ENCODE results near the gene CSTB.

CSTB gene

DNA sequence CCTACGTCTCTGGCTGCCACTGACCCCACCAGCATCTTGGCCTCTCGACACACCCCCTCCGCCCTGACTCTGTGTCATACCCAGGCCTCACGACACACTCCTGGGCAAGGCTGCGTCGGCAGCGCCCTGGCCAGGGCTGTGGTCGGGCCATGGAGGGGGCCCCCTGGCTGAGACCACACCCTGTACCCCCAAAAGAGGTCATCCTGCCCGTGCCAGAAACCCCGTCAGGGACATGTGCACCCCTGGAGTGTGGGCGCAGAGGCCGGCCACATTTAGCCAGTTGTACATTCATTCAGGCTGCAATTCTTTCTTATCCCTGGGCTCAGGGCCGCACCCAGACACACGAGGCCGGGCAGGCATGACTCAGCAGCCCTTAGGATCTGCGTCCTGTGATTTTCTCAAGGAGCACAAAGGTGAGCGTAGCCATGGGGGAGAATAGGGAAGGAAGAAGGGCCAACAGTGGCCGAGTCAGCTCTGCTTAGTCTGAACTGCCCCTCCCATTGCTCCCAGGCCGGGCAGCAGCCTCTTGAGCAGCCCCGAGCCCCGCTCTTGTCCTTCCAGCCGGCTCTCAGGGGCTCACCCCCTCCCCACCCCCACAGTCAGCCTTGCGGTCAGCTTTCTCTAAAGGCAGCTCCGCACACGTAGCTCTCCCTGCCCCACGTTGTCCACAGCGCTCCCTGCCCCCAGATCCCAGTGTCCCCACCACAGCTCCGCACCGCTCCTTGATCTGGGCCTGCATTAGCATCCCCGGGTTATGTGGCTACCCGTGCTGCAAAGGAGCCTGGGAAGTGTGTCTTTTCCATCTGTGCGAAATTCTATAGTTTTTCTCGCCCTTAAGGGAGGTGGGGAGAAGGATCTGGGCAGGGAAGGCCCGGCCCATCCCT lies 7.9 kb downstream of the CSTB start:
- no peak for DNase-seq (ENCODE audit: low spot score)

- DNase-seq (ENCODE audit: low spot score) = no peak
Measured at GRCh38 chr21:43767498-43767983, 8.6 kb downstream of the CSTB start.

- no peak for DNase-seq (ENCODE audit: low spot score)
Measured at GRCh38 chr21:43766734-43767497, 9.2 kb downstream of the CSTB start.

DNA sequence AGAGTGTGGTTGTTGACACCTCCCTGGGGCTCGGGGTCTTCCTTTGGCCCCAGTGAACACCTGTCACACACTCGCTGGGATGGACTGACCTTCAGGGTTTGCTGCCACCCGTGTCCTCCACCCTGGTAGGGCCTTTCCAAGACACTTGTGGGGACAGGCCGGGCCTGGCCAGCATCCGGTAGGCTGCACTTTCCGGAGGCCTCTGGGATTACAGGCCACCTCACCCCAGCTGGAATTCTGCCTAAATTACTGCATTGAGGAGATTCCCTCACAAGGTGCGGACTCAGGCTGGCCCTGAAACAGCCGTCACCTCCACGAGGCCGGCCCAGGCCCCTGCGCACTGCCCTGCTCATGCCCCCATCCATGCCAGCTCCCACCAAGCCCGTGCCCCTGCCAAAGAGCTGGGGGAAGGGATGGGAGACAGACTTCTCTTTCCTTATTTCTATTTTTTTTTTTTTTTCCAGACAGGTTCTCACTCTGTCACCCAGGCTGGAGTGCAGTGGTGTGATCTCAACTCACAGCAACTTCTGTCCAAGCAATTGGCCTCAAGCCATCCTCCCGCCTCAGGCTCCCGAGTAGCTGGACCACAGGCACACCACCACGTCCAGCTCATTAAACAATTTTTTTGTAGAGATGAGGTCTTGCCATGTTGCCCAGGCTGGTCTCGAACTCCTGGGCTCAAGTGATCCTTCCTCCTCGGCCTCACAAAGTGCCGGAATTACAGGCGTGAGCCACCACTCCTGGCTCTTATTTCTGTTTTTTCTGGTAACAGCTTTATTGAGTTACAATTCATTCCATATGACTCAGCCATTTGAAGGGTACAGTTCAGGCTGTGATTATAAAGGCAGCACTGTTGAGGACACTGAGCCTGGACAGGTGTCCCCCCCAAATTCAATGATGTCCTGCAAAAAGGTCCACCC lies 11.3 kb downstream of the CSTB start:
- DNase-seq (ENCODE audit: low spot score) = no peak

- no peak for DNase-seq (ENCODE audit: low spot score)
Measured at GRCh38 chr21:43763901-43764523, 12.1 kb downstream of the CSTB start.

- DNase-seq (ENCODE audit: low spot score) = no peak
Measured at GRCh38 chr21:43762303-43763128, 13.6 kb downstream of the CSTB start.

DNA sequence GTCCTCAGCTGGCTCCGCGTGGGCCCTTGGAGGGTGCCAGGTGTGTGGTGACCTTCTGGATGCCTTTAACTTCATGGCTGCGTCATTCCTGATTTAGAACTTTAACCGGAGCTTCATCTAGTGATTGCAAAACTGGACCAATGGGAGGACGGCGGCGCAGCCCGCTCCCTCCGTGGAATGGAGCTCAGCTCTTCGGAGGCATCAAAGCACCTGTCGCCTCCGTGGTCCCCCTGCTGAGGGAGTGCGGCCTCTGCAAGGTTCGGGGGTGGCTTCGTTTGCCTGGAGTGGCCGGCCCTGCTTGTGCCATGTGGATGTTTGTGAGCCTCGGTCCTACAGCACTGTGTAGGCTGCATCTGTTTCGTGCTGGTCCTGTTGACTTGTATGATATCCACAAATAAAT lies 14.2 kb downstream of the CSTB start:
- DNase-seq (ENCODE audit: low spot score) = no peak

- DNase-seq (ENCODE audit: low spot score) = no peak
Measured at GRCh38 chr21:43760391-43760958, 15.6 kb downstream of the CSTB start.

DNA sequence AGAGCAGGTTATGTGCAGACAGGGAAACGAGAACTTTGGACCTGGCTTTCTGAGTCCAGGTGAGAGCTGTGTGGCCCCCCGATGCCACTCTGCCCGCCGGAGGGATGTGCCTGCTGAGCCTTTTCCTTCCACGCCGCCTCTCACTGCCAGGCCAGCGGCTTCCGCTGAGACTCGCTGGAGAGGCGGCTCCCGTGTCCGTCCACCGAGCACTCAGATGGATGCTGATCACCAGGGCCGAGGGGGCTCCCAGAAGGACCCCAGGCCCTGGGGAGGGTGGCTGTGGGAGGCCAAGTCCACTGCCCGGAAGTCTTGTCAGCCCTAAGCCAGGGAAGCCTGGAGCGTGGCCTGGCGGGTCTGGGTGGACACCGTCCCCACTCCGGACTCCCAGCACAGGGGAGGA lies 16.5 kb downstream of the CSTB start:
- DNase-seq (ENCODE audit: low spot score) = no peak

GRCh38 chr21:43758811-43759210 lies 17.3 kb downstream of the CSTB start:
- DNase-seq (ENCODE audit: low spot score) = no peak

GRCh38 chr21:43758111-43758641 lies 17.9 kb downstream of the CSTB start:
- no peak for DNase-seq (ENCODE audit: low spot score)

- DNase-seq (ENCODE audit: low spot score) = no peak
Measured at GRCh38 chr21:43757601-43758000, 18.5 kb downstream of the CSTB start.

- no peak for DNase-seq (ENCODE audit: low spot score)
Measured at GRCh38 chr21:43755820-43756594, 20.1 kb downstream of the CSTB start.

GRCh38 chr21:43754948-43755781 lies 20.9 kb downstream of the CSTB start:
- DNase-seq (ENCODE audit: low spot score) = no peak

- no peak for DNase-seq (ENCODE audit: low spot score)
Measured at GRCh38 chr21:43753439-43753799, 22.7 kb downstream of the CSTB start.

- DNase-seq (ENCODE audit: low spot score) = no peak
Measured at GRCh38 chr21:43752758-43753438, 23.2 kb downstream of the CSTB start.

DNA sequence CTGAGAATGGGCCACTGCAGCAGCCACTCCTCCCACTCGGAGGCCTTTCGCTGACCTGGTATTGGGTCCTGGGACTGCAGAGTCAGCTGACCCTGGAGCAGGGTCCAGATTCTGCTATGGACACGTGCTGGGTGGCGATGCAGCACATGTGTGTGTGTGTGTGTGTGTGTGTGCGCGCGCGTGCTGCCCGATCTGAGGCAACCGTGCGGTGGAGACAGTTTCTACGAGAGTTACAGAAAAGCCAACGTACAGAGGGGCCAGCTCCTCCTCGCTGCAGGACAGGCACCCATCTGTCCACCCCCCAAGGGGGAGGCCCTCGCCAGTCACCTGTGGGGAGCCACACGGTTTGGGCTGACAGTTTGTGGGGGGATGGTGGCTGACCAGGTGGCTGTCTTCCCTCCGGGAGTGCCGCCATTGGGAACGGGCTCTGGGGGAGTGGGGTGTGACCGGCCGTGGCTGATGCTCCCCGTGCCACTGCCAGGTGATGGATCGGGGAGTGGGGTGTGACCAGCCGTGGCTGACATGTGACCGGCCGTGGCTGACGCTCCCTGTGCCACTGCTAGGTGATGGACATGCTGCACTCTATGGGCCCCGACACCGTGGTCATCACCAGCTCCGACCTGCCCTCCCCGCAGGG lies 24.0 kb downstream of the CSTB start:
- no peak for DNase-seq (ENCODE audit: low spot score)
